ENCODE results near the gene SIPA1L3. TPM values are rescaled to one million over a fixed set of nuclear protein-coding genes. Genes with fewer than 3 reads are reported as not detected.

SIPA1L3 gene
- polyA plus RNA-seq, 1 of the 3 experiments (the other 2 are of a cell fraction), result 11.6 TPM

GRCh38 chr19:37877147-37877546, 29.9 kb upstream of the SIPA1L3 start:
- Histone ChIP-seq H3K4me2 (no peak overlapping the region), H3K9ac (no peak overlapping the region), H3K4me3 (ENCODE audit: low read depth in 2 of 2, low read length in 1 of 2) (no peak overlapping the region), H3K27ac (ENCODE audit: low read depth in 2 of 2, low read length in 1 of 2) (no peak overlapping the region), H3K79me2 (ENCODE audit: insufficient read depth) (no peaks in the 10 kb centered on the region), H3K27me3 (ENCODE audit: insufficient read depth) (no peaks in the 10 kb centered on the region), H4K20me1 (ENCODE audit: insufficient read depth) (no peaks in the 10 kb centered on the region), H3K36me3 (replicated peaks in 1 of 2; ENCODE audit: control insufficient read depth in 1 of 2, insufficient read depth in 2 of 2, low read length in 1 of 2) (no peaks in the 10 kb centered on the region), H2AFZ (ENCODE audit: low read depth) (no peak overlapping the region), H3K9me2 (no peaks in the 10 kb centered on the region), H3F3A (replicated peaks; ENCODE audit: insufficient read depth) (no peaks in the 10 kb centered on the region), H3K9me3 (no peaks in the 10 kb centered on the region), H3K4me1 (ENCODE audit: control insufficient read depth in 1 of 2, insufficient read depth in 2 of 2, low read depth in 1 of 2, low read length in 1 of 2) (no peaks in the 10 kb centered on the region)
- ChIA-PET POLR2A (no interaction called here), CTCF (no interaction called here)
- no peak for TF ChIP-seq FOSL2 (IDR thresholded peaks at IDR 0.05; ENCODE audit: borderline replicate concordance, low read depth)
- no peak for DNase-seq
- WGBS (ENCODE audit: low lambda C conversion rate), result 25% methylated on average over 3 of the region's 3 CpGs

- CTCF ChIA-PET, result interaction anchor here (1.3 to 2.0 kb wide), 3 partner anchors 17 to 257 kb away, joined by 3 to 7 read pairs (median 3); no protein-coding TSS in a partner anchor
- H3K79me2 ChIP-seq (ENCODE audit: insufficient read depth), result no peaks in the 10 kb centered on the region
- POLR2A ChIA-PET, result no interaction called here
- peaks cover 13% of the 10 kb centered on the region; the same call in 1 of the 2 replicates for H3K27me3 ChIP-seq (ENCODE audit: insufficient read depth)
- no peaks in the 10 kb centered on the region for H3K4me1 ChIP-seq (ENCODE audit: control insufficient read depth in 1 of 2, insufficient read depth in 2 of 2, low read depth in 1 of 2, low read length in 1 of 2)
- 29% methylated on average over 1 of the region's 1 CpG for WGBS (ENCODE audit: low lambda C conversion rate)
- no peak for DNase-seq
- no peak overlapping the region for H2AFZ ChIP-seq (ENCODE audit: low read depth)
- TF ChIP-seq IRF3 (IDR thresholded peaks at IDR 0.05; ENCODE audit: low read depth, low read length), result no peak
- TF ChIP-seq CTCF (IDR thresholded peaks at IDR 0.05), result no peak; the same call in 1 of the 2 replicates
- TF ChIP-seq RCOR1 (IDR thresholded peaks at IDR 0.05; ENCODE audit: low read length), result no peak
- no peak for TF ChIP-seq REST (IDR thresholded peaks at IDR 0.05; ENCODE audit: low read depth, low read length)
- TF ChIP-seq ELF1 (IDR thresholded peaks at IDR 0.05), result no peak
- TF ChIP-seq ZBTB33 (IDR thresholded peaks at IDR 0.05; ENCODE audit: borderline replicate concordance, low read depth), result no peak
- H4K20me1 ChIP-seq (ENCODE audit: insufficient read depth), result no peaks in the 10 kb centered on the region
- no peak overlapping the region for H3K4me2 ChIP-seq
- no peaks in the 10 kb centered on the region for H3K9me3 ChIP-seq
- no peaks in the 10 kb centered on the region for H3K9me2 ChIP-seq
- H3K36me3 ChIP-seq (replicated peaks in 1 of 2; ENCODE audit: control insufficient read depth in 1 of 2, insufficient read depth in 2 of 2, low read length in 1 of 2), result no peaks in the 10 kb centered on the region
- H3K27ac ChIP-seq (ENCODE audit: low read depth in 2 of 2, low read length in 1 of 2), result no peak overlapping the region
- H3F3A ChIP-seq (replicated peaks; ENCODE audit: insufficient read depth), result no peaks in the 10 kb centered on the region
- no peak overlapping the region for H3K9ac ChIP-seq
- no peak overlapping the region for H3K4me3 ChIP-seq (ENCODE audit: low read depth in 2 of 2, low read length in 1 of 2)
Observed at GRCh38 chr19:37885392-37885791, 21.6 kb upstream of the SIPA1L3 start.

Measured in SK-N-SH (cell line).